Panc1 (cell line): Measurements from ENCODE around the gene SPTLC2. TPM values are rescaled to one million over a fixed set of nuclear protein-coding genes. Genes with fewer than 3 reads are reported as not detected.
"Not testable (repeated sequence)": the region's sequence is repeated elsewhere in the genome, so short reads cannot be mapped to it uniquely, and the experiment has no call there.

Experiments
- ATAC-seq: fragments of 200-7000 bp; cut with Tn5 transposase; 2 replicates; pipeline ENCODE4 v1.9.1; 2020; ENCODE audit warnings: mild to moderate bottlenecking, moderate library complexity
- BruUV-seq: library from RNA; stranded (reverse); fragments of 400-500 nt; replicated peaks from 2 replicates; lab custom pipeline; 2021; lab: Mats Ljungman, UMichigan
- CTCF ChIA-PET: fragments of 300-600 bp; sonication (Branson Sonifier 250); formaldehyde crosslinking; loops from one replicate; lab custom pipeline; 2022; ENCODE audit warnings: antibody characterized with exemption; lab: Charles Lee
- POLR2A ChIA-PET: fragments of 300-600 bp; sonication (Branson Sonifier 250); formaldehyde crosslinking; loops from one replicate; lab custom pipeline; 2022; ENCODE audit warnings: antibody characterized with exemption; lab: Charles Lee
- DNase-seq: peaks from one replicate; pipeline ENCODE4 v3.0.0-alpha.2; 2010; ENCODE audit warnings: low read depth, low spot score
- H3K27ac ChIP-seq: 2 replicates; pipeline ENCODE4 v1.5.1; 2011; ENCODE audit warnings: mild to moderate bottlenecking, low read length, inconsistent platforms
- H3K27me3 ChIP-seq: fragments of 200-500 bp; sonication (Bioruptor generic); 2 replicates; pipeline ENCODE4 v1.6.0; 2014; ENCODE audit warnings: low read length, inconsistent platforms; ENCODE audit not compliant: control insufficient read depth, insufficient read depth
- H3K36me3 ChIP-seq: fragments of 200-500 bp; sonication (Bioruptor generic); 2 replicates; pipeline ENCODE4 v1.5.1; 2014; ENCODE audit warnings: inconsistent platforms, mild to moderate bottlenecking, low read length, moderate library complexity; ENCODE audit not compliant: control insufficient read depth, insufficient read depth
- H3K4me1 ChIP-seq: 2 replicates; pipeline ENCODE4 v1.5.1; 2011; ENCODE audit warnings: inconsistent platforms, mild to moderate bottlenecking, low read length, moderate library complexity; ENCODE audit not compliant: control insufficient read depth, insufficient read depth
- H3K4me3 ChIP-seq, 2 experiments: 2 replicates each; pipeline ENCODE4 v1.5.1; 2011 to 2012; ENCODE audit warnings: low read depth in 2 of 2, low read length in 2 of 2, mild to moderate bottlenecking in 2 of 2, inconsistent platforms in 1 of 2, moderate library complexity in 1 of 2
- H3K9me3 ChIP-seq: fragments of 200-500 bp; sonication (Bioruptor generic); 2 replicates; pipeline ENCODE4 v1.5.1; 2014; ENCODE audit warnings: low read depth, mild to moderate bottlenecking, inconsistent platforms, low read length, moderate library complexity; ENCODE audit not compliant: control insufficient read depth, insufficient read depth
- POLR2AphosphoS5 ChIP-seq: IDR thresholded peaks from 2 replicates; pipeline ENCODE4 v1.6.1; 2012; ENCODE audit warnings: mild to moderate bottlenecking, low read depth, low read length, moderate library complexity
- REST ChIP-seq, 2 experiments: IDR thresholded peaks; 2 replicates each; pipeline ENCODE4 v1.6.1; 2011 to 2012; ENCODE audit warnings: low read depth in 2 of 2, control low read depth in 1 of 2, low read length in 1 of 2, mild to moderate bottlenecking in 1 of 2, moderate library complexity in 1 of 2; ENCODE audit not compliant: insufficient read depth in 1 of 2
- SIN3A ChIP-seq: IDR thresholded peaks from 2 replicates; pipeline ENCODE4 v1.6.1; 2012; ENCODE audit warnings: low read depth, mild to moderate bottlenecking, low read length, moderate library complexity, borderline replicate concordance; ENCODE audit not compliant: insufficient read depth
- TCF7L2 ChIP-seq: IDR thresholded peaks from 2 replicates; pipeline ENCODE4 v1.6.1; 2011; ENCODE audit warnings: mild to moderate bottlenecking, low read depth, low read length, inconsistent platforms
- in situ Hi-C: cut with HindIII; loops from 2 replicates; pipeline ENCODE4 v1.10.0; 2016; ENCODE audit warnings: low sequenced_read_pairs, low pct_unique_long_range_greater_than_20kb
- intact Hi-C: fragments of 100-400 bp; cut with micrococcal nuclease; formaldehyde crosslinking; loops from one replicate; pipeline ENCODE4 v1.10.0; 2022; ENCODE audit not compliant: unreplicated experiment
- total RNA-seq: library from RNA; stranded (reverse); gene quantifications from one replicate; pipeline ENCODE4 v1.2.1, GENCODE V29; 2021; ENCODE audit not compliant: unreplicated experiment
- TF ChIP-seq, protein P1 (sequence below): fragments of 450-650 bp; IDR thresholded peaks from 2 replicates; pipeline ENCODE4 v1.5.1; 2017; ENCODE audit warnings: mild to moderate bottlenecking

The SPTLC2 gene
- total RNA-seq, 1 experiment from 2014 or later, result 21.0 TPM

DNA sequence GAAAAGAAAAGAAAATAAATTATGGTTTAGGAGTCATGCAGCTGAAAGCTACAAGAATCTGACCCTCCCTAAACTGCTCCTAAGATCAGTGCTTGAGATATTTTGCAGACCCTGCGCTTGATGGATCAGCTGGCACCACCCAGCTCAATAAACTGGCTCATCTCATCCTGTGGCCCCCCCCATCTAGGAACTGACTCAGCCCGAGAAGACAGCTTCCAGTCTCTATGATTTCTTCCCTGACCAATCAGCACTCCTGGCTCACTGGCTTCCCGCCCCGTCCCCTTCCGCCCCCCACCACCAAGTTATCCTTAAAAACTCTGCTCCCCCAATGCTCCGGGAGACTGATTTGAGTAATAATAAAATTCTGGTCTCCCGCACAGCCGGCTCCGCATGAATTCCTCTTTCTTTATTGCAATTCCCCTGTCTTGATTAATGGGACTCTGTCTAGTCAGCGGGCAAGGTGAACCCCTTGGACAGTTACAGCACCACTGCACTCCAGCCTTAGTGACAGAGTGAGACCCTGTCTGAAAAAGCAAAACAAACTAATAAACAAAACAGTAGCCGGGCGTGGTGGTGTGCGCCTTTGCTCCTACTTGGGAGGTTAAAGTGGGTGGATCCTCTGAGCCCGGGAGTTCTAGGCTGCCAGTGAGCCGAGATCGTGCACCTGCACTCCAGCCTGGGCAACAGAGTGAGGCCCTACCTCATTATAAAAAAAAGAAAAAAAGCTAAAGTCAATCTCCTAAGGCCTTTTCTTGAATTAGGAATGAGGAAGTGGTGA lies 24.5 kb upstream of the SPTLC2 start:
- ATAC-seq (no peak), DNase-seq (no peak)
- CTCF ChIA-PET, result interaction anchor here (0.6 kb wide), 1 partner anchor 65 kb away, joined by 5 read pairs; no protein-coding TSS in a partner anchor
- intact Hi-C loops, result no loop called here
- H3K4me3 ChIP-seq, result no peak overlapping the region; a peak in 1 of 4 replicates
- H3K27me3 ChIP-seq, result no peaks in the 10 kb centered on the region
- H3K4me1 ChIP-seq, result peaks cover 8% of the 10 kb centered on the region
- TF ChIP-seq SIN3A, result no peak
- no peak for TF ChIP-seq TCF7L2
- TF ChIP-seq REST (IDR thresholded peaks at IDR 0.05; ENCODE audit: insufficient read depth in 1 of 2, low read depth in 2 of 2, low read length in 1 of 2), result no peak
- TF ChIP-seq POLR2AphosphoS5, result no peak
- TF ChIP-seq, protein P1, sequence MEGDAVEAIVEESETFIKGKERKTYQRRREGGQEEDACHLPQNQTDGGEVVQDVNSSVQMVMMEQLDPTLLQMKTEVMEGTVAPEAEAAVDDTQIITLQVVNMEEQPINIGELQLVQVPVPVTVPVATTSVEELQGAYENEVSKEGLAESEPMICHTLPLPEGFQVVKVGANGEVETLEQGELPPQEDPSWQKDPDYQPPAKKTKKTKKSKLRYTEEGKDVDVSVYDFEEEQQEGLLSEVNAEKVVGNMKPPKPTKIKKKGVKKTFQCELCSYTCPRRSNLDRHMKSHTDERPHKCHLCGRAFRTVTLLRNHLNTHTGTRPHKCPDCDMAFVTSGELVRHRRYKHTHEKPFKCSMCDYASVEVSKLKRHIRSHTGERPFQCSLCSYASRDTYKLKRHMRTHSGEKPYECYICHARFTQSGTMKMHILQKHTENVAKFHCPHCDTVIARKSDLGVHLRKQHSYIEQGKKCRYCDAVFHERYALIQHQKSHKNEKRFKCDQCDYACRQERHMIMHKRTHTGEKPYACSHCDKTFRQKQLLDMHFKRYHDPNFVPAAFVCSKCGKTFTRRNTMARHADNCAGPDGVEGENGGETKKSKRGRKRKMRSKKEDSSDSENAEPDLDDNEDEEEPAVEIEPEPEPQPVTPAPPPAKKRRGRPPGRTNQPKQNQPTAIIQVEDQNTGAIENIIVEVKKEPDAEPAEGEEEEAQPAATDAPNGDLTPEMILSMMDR, result no peak
- H3K9me3 ChIP-seq, result no peaks in the 10 kb centered on the region
- in situ Hi-C loops, result no loop called here
- H3K36me3 ChIP-seq, result no peaks in the 10 kb centered on the region
- POLR2A ChIA-PET, result no interaction called here
- no TSS peak for BruUV-seq
- peak overlapping the region; percentile 79 for H3K27ac ChIP-seq

DNA sequence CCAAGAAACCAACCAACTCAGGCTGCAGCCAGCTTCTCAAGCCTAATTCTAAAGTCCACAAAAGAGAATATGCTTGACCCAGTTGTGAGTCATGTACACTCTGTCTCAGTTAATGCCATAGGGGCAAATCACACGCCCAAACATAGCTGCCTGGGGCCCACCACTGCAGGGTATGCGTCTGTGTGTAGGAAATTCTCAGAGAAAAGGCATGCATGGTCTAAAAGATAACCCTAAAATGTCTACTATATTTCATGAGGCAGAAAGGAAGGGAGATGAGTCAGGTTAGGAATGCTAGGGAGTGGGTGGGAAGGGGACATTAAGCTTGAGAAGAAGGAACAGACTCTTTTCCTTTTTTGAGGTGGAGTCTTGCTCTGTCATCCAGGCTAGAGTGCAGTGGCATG lies 22.3 kb upstream of the SPTLC2 start:
- Histone ChIP-seq H3K4me3 (no peak overlapping the region), H3K27me3 (no peaks in the 10 kb centered on the region), H3K36me3 (no peaks in the 10 kb centered on the region), H3K4me1 (peaks cover 8% of the 10 kb centered on the region), H3K27ac (no peak overlapping the region), H3K9me3 (no peaks in the 10 kb centered on the region; the same call in 1 of the 2 replicates)
- DNase-seq (no peak), ATAC-seq (no peak)
- in situ Hi-C loops (no loop called here), intact Hi-C loops (no loop called here)
- no TSS peak for BruUV-seq
- ChIA-PET CTCF (no interaction called here), POLR2A (no interaction called here)
- TF ChIP-seq SIN3A (no peak), POLR2AphosphoS5 (no peak), REST (IDR thresholded peaks at IDR 0.05; ENCODE audit: insufficient read depth in 1 of 2, low read depth in 2 of 2, low read length in 1 of 2) (no peak), TCF7L2 (no peak)
- TF ChIP-seq, protein P1, result no peak

- H3K27ac ChIP-seq, in situ Hi-C loops, DNase-seq, POLR2A ChIA-PET, CTCF ChIA-PET, H3K4me1 ChIP-seq, H3K4me3 ChIP-seq, H3K9me3 ChIP-seq, ATAC-seq, H3K27me3 ChIP-seq, BruUV-seq, H3K36me3 ChIP-seq, intact Hi-C loops: not testable (repeated sequence)
These were observed 19.4 kb upstream of the SPTLC2 start for GRCh38 chr14:77635869-77636268.
